ENCODE results near the gene KY.

DNA sequence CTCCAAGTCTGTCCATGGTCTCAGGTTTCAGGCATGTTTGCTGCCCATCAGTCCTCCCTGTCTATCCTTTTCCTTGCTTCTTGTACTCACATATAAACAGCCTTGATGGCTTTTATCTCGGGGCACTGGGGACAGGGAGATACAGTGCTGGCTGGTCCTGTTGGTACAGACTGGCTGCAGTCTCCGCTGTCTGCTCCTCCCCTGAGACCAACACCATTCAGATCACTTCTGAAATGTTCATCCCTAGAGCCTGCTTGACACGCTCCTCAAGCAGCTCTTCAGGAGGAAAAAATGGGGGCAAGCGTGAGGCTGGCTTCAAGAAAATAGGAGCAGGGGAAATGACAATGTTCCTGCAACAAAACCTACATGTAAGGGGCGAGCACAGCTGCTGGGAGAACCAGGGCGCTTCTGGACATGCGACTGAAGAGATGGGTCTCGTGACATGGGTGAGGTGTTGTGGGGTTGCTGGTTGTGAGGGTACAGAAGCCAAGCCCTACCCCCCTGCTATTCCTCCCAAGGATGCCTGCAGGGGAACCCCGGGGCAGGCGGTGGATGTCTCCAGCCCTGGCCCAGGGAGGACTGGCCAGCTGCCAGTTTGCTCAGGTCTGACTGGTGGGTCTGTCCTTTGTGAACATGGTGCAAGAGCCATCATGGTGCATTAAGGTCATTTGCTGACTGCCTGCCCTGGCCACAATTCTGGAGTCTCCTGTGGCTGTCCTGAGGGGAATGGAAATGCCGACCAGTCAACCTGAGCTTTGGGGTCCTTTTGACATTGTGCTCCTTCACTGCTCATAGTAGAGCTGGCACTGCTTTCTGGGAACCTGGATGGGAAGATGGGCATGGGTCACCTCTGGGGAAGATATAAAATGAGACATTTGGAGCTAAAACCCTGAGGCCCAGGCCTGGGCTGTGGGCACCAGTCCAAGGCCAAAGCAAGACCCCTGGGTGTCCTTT lies 40.1 kb downstream of the KY start:
- TF ChIP-seq, protein P1, sequence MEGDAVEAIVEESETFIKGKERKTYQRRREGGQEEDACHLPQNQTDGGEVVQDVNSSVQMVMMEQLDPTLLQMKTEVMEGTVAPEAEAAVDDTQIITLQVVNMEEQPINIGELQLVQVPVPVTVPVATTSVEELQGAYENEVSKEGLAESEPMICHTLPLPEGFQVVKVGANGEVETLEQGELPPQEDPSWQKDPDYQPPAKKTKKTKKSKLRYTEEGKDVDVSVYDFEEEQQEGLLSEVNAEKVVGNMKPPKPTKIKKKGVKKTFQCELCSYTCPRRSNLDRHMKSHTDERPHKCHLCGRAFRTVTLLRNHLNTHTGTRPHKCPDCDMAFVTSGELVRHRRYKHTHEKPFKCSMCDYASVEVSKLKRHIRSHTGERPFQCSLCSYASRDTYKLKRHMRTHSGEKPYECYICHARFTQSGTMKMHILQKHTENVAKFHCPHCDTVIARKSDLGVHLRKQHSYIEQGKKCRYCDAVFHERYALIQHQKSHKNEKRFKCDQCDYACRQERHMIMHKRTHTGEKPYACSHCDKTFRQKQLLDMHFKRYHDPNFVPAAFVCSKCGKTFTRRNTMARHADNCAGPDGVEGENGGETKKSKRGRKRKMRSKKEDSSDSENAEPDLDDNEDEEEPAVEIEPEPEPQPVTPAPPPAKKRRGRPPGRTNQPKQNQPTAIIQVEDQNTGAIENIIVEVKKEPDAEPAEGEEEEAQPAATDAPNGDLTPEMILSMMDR (IDR thresholded peaks at IDR 0.05): no peak
- TF ChIP-seq POLR2AphosphoS5 (IDR thresholded peaks at IDR 0.05) (no peak), POLR2A (IDR thresholded peaks at IDR 0.05) (no peak)
